GM10266 (cell line): ENCODE results near the gene TIMM23.

Experiments
- DNase-seq: peaks from one replicate; pipeline ENCODE4 v3.0.0; 2012; ENCODE audit errors: extremely low spot score
- CTCF ChIP-seq: IDR thresholded peaks from 2 replicates; pipeline ENCODE4 v1.5.1; 2012; ENCODE audit warnings: mild to moderate bottlenecking, low read depth; ENCODE audit not compliant: control insufficient read depth, insufficient read depth; ENCODE audit errors: missing control alignments

Gene TIMM23

GRCh38 chr10:46030091-46030937 is 58.0 kb downstream of the TIMM23 start, which contains the start of gene NCOA4:
Gene NCOA4, minus strand, starts transcription at chr10:46030623. Its CDS starts 13,943 bp downstream, at chr10:46016680.
- peak; percentile 79 for TF ChIP-seq CTCF
- DNase-seq: peak; percentile 96

GRCh38 chr10:46031648-46032532 is 59.6 kb downstream of the TIMM23 start:
- DNase-seq: no peak
- no peak for TF ChIP-seq CTCF

GRCh38 chr10:46033602-46034011 is 61.3 kb downstream of the TIMM23 start:
- TF ChIP-seq CTCF: no peak
- DNase-seq: no peak

- TF ChIP-seq CTCF: no peak
- DNase-seq: no peak
Measured at GRCh38 chr10:46035923-46036849, 63.9 kb downstream of the TIMM23 start.

- DNase-seq: no peak
- no peak for TF ChIP-seq CTCF
Measured at GRCh38 chr10:46037107-46037825, 65.0 kb downstream of the TIMM23 start.

GRCh38 chr10:46040004-46040403 is 67.7 kb downstream of the TIMM23 start:
- DNase-seq: no peak
- no peak for TF ChIP-seq CTCF
